WTC11 (cell line): ENCODE measurements around the gene RETSAT. TPM values are rescaled to one million over a fixed set of nuclear protein-coding genes. Genes with fewer than 3 reads are reported as not detected.

Experiments
- ATAC-seq: fragments of 200-7000 bp; cut with Tn5 transposase; 2 replicates; pipeline ENCODE4 v1.10.0; 2021; ENCODE audit warnings: mild to moderate bottlenecking, moderate library complexity
- CTCF ChIA-PET: fragments of 300-600 bp; sonication (Branson Sonifier 250); formaldehyde crosslinking; loops from one replicate; lab custom pipeline; 2021; ENCODE audit warnings: antibody characterized with exemption; lab: Charles Lee
- POLR2A ChIA-PET: fragments of 350-600 bp; sonication (Branson Sonifier 250); formaldehyde crosslinking; loops from one replicate; lab custom pipeline; 2021; ENCODE audit warnings: antibody characterized with exemption; lab: Charles Lee
- DNase-seq: peaks from one replicate; pipeline ENCODE4 v3.0.0; 2021; ENCODE audit warnings: low spot score
- H3K27ac Mint-ChIP-seq: 2 replicates; pipeline ENCODE4 v1.8.0; 2021; ENCODE audit warnings: mixed read lengths
- H3K27me3 Mint-ChIP-seq: 2 replicates; pipeline ENCODE4 v1.8.0; 2021; ENCODE audit warnings: low read depth, mild to moderate bottlenecking, moderate library complexity, mixed read lengths
- H3K36me3 Mint-ChIP-seq: 2 replicates; pipeline ENCODE4 v1.8.0; 2021; ENCODE audit warnings: mixed read lengths
- H3K4me1 Mint-ChIP-seq: 2 replicates; pipeline ENCODE4 v1.8.0; 2022; ENCODE audit warnings: mixed read lengths
- H3K4me3 Mint-ChIP-seq: 2 replicates; pipeline ENCODE4 v1.8.0; 2021; ENCODE audit warnings: mild to moderate bottlenecking, moderate library complexity, mixed read lengths
- H3K9me3 Mint-ChIP-seq: 2 replicates; pipeline ENCODE4 v1.8.0; 2021; ENCODE audit warnings: mixed read lengths
- ARID4B ChIP-seq: sonication (generic); formaldehyde crosslinking; IDR thresholded peaks from 2 replicates; pipeline ENCODE4 v1.8.0; 2023; ENCODE audit warnings: missing genetic modification reagents, mild to moderate bottlenecking, borderline replicate concordance
- CBFB ChIP-seq: sonication (generic); formaldehyde crosslinking; IDR thresholded peaks from 2 replicates; pipeline ENCODE4 v1.8.1; 2022; ENCODE audit warnings: mild to moderate bottlenecking, low read depth, missing genetic modification reagents
- E2F5 ChIP-seq: sonication (generic); formaldehyde crosslinking; IDR thresholded peaks from 2 replicates; pipeline ENCODE4 v1.8.1; 2022; ENCODE audit warnings: mild to moderate bottlenecking, moderate library complexity, missing genetic modification reagents
- ERG ChIP-seq: fragments of 250-450 bp; sonication (Bioruptor Pico); IDR thresholded peaks from 2 replicates; pipeline ENCODE4 v1.8.0; 2021; ENCODE audit warnings: mild to moderate bottlenecking
- ETV6 ChIP-seq: sonication (generic); formaldehyde crosslinking; IDR thresholded peaks from 2 replicates; pipeline ENCODE4 v1.8.1; 2022; ENCODE audit warnings: mild to moderate bottlenecking, missing genetic modification reagents
- GABPB1 ChIP-seq: sonication (generic); formaldehyde crosslinking; IDR thresholded peaks from 2 replicates; pipeline ENCODE4 v1.8.1; 2023; ENCODE audit warnings: mild to moderate bottlenecking, missing genetic modification reagents
- GTF2I ChIP-seq: fragments of 250-450 bp; sonication (Bioruptor Pico); conservative IDR thresholded peaks from 2 replicates; pipeline ENCODE4 v1.4.0; 2021; ENCODE audit warnings: mild to moderate bottlenecking
- HMGA2 ChIP-seq: fragments of 250-450 bp; sonication (Bioruptor Pico); IDR thresholded peaks from 2 replicates; pipeline ENCODE4 v1.4.0; 2021; ENCODE audit warnings: mild to moderate bottlenecking, moderate library complexity
- JAZF1 ChIP-seq: fragments of 250-450 bp; sonication (Bioruptor Pico); IDR thresholded peaks from 2 replicates; pipeline ENCODE4 v1.9.0; 2021; ENCODE audit warnings: moderate library complexity, mild to moderate bottlenecking, inconsistent platforms
- MYBL2 ChIP-seq: sonication (generic); formaldehyde crosslinking; IDR thresholded peaks from 2 replicates; pipeline ENCODE4 v1.8.1; 2023; ENCODE audit warnings: mild to moderate bottlenecking, moderate library complexity, missing genetic modification reagents
- NFATC4 ChIP-seq: fragments of 250-450 bp; sonication (Bioruptor Pico); IDR thresholded peaks from 2 replicates; pipeline ENCODE4 v1.9.0; 2021; ENCODE audit warnings: mild to moderate bottlenecking
- SMAD3 ChIP-seq: sonication (generic); formaldehyde crosslinking; IDR thresholded peaks from 2 replicates; pipeline ENCODE4 v1.8.0; 2022; ENCODE audit warnings: missing genetic modification reagents, mild to moderate bottlenecking, borderline replicate concordance
- SMAD4 ChIP-seq: sonication (generic); formaldehyde crosslinking; IDR thresholded peaks from 2 replicates; pipeline ENCODE4 v1.8.0; 2022; ENCODE audit warnings: mild to moderate bottlenecking, missing genetic modification reagents
- TEAD4 ChIP-seq: sonication (generic); formaldehyde crosslinking; IDR thresholded peaks from 2 replicates; pipeline ENCODE4 v1.8.0; 2022; ENCODE audit warnings: mild to moderate bottlenecking, missing genetic modification reagents
- ZNF121 ChIP-seq: sonication (generic); formaldehyde crosslinking; IDR thresholded peaks from 2 replicates; pipeline ENCODE4 v1.8.0; 2023; ENCODE audit warnings: missing genetic modification reagents
- ZNF281 ChIP-seq: sonication (generic); formaldehyde crosslinking; IDR thresholded peaks from 2 replicates; pipeline ENCODE4 v1.8.0; 2023; ENCODE audit warnings: mild to moderate bottlenecking, missing genetic modification reagents
- ZNF425 ChIP-seq: fragments of 250-450 bp; sonication (Bioruptor Pico); conservative IDR thresholded peaks from 2 replicates; pipeline ENCODE4 v1.9.0; 2021; ENCODE audit warnings: mild to moderate bottlenecking
- ZNF532 ChIP-seq: fragments of 250-450 bp; sonication (Bioruptor Pico); IDR thresholded peaks from 2 replicates; pipeline ENCODE4 v1.9.0; 2021; ENCODE audit warnings: mild to moderate bottlenecking, borderline replicate concordance
- total RNA-seq: library from RNA; stranded (reverse); gene quantifications from 3 replicates; pipeline ENCODE4 v1.2.3, GENCODE V29; 2021

RETSAT gene
- total RNA-seq, 1 experiment from 2014 or later: 24.4 TPM

- no peak for TF ChIP-seq ARID4B (CRISPR knock-in tag)
- TF ChIP-seq ZNF121 (CRISPR knock-in tag): no peak
- TF ChIP-seq ETV6 (CRISPR knock-in tag): no peak
These were observed 1.2 kb upstream of the RETSAT start (continued) for GRCh38 chr2:85355521-85355920.

GRCh38 chr2:85355073-85355410, 714 bp upstream of the RETSAT start:
- peaks cover 16% of the 10 kb centered on the region for H3K4me1 Mint-ChIP-seq
- H3K4me3 Mint-ChIP-seq: peak overlapping the region; percentile 100
- TF ChIP-seq HMGA2: no peak
- TF ChIP-seq SMAD4 (CRISPR knock-in tag): no peak
- TF ChIP-seq MYBL2 (CRISPR knock-in tag): no peak
- TF ChIP-seq NFATC4: no peak
- no peak for TF ChIP-seq ZNF532 (CRISPR knock-in tag)
- no peak for TF ChIP-seq SMAD3 (CRISPR knock-in tag)
- no peaks in the 10 kb centered on the region for H3K27me3 Mint-ChIP-seq
- DNase-seq (no peak), ATAC-seq (no peak; the same call in 1 of the 2 replicates)
- peaks cover 20% of the 10 kb centered on the region for H3K36me3 Mint-ChIP-seq
- CTCF ChIA-PET: interaction anchor here (1.0 to 1.9 kb wide), 8 partner anchors 12 to 289 kb away, joined by 3 to 11 read pairs (median 4); no protein-coding TSS in a partner anchor
- peak overlapping the region; percentile 96 for H3K27ac Mint-ChIP-seq
- H3K9me3 Mint-ChIP-seq: no peaks in the 10 kb centered on the region
- POLR2A ChIA-PET: interaction anchor here (1.0 to 1.4 kb wide), 7 partner anchors 10 to 257 kb away, joined by 3 to 11 read pairs (median 4); partner anchors contain the start of genes C2orf68, MAT2A, SH2D6 and TGOLN2

GRCh38 chr2:85353876-85354285, 447 bp downstream of the RETSAT start:
- DNase-seq (no peak), ATAC-seq (no peak)
- H3K4me1 Mint-ChIP-seq: peaks cover 16% of the 10 kb centered on the region
- POLR2A ChIA-PET: interaction anchor here (1.0 to 1.4 kb wide), 5 partner anchors 26 to 258 kb away, joined by 3 to 11 read pairs (median 6); partner anchors contain the start of genes C2orf68, MAT2A and TGOLN2
- H3K36me3 Mint-ChIP-seq: peaks cover 26% of the 10 kb centered on the region
- no peaks in the 10 kb centered on the region for H3K27me3 Mint-ChIP-seq
- CTCF ChIA-PET: interaction anchor here (0.8 to 1.9 kb wide), 8 partner anchors 13 to 288 kb away, joined by 3 to 11 read pairs (median 3); no protein-coding TSS in a partner anchor
- no peaks in the 10 kb centered on the region for H3K9me3 Mint-ChIP-seq
- peak overlapping the region; percentile 49; the same call in 1 of the 2 replicates for H3K27ac Mint-ChIP-seq
- peak overlapping the region; percentile 100 for H3K4me3 Mint-ChIP-seq
- no peak for TF ChIP-seq JAZF1 (CRISPR knock-in tag)
- TF ChIP-seq ZNF425 (CRISPR knock-in tag): no peak
- no peak for TF ChIP-seq TEAD4
- no peak for TF ChIP-seq ERG
- TF ChIP-seq GTF2I (CRISPR knock-in tag): no peak
- TF ChIP-seq ZNF281: no peak
- TF ChIP-seq E2F5 (CRISPR knock-in tag): no peak
- no peak for TF ChIP-seq CBFB
- TF ChIP-seq GABPB1: no peak
